IPS DF 19.7 (cell line): Measurements from ENCODE around the gene CTCFL.
"Not testable (repeated sequence)": the region's sequence is repeated elsewhere in the genome, so short reads cannot be mapped to it uniquely, and the experiment has no call there.

Experiments
- DNase-seq: peaks from one replicate; pipeline ENCODE4 v3.0.0-alpha.2; 2013; ENCODE audit warnings: low read depth, low spot score

The CTCFL gene

DNA sequence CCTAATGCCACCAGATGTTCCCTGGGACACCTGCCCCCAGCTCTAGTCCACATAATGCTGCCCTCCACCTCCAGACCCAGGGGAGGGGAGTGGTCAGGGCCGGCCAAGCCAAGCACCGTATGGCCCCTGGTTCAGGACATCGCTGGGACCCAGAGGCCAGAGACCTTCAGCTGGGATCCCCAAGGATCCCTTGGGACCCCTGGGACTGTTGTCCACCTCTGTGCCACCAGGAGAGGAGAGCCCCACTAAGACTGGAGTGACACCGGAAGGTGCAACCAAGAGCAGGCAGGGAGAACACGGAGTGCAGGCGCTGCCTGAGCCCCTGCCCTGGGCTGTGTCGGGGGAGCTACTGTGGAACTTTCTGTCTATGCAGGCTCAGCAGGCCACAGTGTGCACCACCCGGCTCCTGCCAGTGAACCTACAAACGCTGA, 43.6 kb downstream of the CTCFL start:
- DNase-seq = no peak

DNA sequence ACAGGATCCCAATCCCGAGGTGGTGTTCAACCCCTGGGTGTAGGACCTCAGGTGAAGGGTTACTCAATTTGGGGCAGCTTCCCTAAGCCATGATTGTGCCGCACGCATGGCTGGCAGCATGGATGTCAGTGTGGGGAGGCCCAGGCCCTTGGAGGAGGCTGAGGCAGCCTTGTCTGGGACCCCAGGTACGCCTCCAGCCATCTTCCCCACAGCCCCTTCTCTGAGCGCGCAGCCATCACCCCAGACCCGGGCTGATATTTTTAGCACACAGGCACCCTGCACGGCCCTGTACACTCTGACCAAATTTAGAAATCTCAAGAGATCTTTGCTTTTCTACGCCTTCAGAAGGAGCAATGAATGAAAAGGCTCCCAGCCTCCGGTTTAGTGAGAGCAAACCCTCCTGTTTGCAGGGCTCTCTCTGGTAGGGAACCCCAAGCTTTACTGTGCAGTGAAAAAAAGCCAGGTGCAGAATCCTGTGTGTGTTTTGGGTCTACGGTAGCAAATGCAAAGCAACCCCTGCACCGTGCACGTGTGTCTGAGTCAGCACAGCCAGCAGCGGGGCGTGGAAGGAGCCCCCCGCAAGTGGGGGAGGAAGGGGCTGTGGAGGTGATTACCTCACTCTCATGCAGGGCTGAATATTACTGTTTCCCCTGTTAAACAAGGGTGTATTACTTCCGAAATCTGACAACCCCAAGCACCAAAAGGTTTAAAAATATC, 44.3 kb downstream of the CTCFL start:
- DNase-seq = no peak

DNA sequence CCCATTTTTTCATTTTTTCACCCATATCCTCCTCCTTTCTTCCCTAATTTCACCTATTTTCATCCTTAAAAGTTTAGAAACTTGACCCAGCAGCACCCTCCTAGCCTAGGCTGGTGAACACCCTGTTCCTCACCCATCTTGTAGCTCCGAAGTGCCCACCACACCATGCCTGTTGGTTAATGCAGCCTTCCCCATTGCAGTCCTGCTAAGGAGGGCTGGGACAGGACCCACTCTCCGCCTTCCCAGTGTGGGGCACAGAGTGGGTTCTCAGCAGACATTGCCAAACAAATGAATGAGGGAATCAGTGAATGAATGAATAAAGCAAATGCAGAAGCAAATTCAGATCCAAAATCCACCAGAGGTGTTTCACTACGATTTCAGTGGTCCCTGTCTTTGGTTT, 45.7 kb downstream of the CTCFL start:
- DNase-seq = no peak

DNA sequence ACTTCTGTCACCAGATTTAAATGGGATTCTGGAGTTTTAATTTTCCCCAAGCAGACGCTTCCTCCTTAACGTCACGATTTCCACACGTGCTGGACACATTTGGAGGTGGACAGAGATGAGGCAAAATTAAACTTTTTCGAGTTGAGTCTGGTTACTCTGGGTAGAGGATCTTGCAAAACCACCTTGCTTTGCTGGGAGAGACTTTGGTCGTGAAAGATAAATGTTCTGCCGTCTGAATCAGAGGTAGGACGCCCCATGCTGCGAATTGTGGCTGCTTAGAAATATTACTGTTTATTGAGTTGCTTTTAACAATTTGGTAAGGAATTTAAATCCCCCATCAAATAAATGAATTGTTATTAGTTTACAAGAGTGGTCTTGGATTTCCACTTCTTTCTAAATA, 46.8 kb downstream of the CTCFL start:
- DNase-seq = no peak

DNA sequence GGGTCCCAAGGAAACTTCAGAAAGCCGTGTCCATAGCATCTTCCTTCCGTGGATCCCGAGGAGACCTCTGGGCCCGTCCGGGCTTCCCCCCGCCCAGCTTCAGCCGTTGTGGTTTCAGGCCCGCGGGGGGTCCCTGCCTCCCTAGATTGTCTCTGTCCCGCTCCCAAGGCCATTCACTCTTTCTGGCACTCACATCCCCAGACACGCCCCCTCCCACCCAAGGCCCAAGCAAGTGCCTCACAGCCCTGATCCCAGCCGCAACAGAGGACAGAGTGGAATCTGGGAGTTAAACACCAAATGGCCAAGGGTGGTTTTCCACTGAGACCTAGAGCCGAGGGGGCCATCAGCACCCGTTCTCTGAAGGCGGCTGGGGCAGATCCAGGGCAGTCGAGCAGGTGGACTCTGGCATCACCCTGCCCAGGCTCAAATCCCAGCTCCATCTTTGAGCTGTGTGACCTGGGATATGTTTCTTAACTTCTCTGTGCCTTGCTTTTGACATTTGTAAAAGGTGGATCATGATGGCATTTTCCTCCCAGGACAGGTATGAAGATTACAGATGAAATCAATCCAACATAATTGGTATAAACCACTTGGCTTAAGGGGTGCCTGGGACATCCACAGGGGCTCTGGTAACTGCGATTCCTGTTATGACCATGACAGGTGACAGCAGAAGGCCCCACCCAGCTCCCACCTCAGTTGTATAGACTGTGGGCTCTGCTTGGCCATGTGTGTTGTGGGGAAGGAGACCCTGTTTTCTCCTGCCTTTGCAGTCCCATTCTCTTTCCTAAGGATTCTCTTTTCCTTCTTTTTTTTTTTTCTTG, 48.1 kb downstream of the CTCFL start:
- no peak for DNase-seq

DNA sequence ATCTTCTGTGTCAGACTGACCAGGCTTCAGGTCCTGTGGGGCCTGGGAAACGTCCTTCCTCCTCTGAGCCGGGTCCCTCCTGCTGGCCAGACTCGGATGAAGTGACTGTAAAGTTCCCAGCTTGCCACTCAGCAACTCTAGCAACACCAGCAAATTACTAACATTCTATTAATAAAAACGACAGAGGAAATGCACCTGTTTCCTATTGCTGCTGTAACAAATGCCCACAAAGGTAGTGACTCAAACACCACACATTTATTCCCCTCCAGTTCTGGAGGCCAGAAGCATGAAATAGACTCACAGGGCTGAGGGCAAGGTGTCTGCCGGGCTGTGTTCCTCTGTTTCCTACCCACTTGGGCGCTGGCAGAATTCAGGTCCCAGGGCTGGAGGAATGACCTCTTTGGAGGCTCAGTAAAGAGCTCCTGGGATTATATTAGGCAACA, 48.8 kb downstream of the CTCFL start:
- no peak for DNase-seq

DNA sequence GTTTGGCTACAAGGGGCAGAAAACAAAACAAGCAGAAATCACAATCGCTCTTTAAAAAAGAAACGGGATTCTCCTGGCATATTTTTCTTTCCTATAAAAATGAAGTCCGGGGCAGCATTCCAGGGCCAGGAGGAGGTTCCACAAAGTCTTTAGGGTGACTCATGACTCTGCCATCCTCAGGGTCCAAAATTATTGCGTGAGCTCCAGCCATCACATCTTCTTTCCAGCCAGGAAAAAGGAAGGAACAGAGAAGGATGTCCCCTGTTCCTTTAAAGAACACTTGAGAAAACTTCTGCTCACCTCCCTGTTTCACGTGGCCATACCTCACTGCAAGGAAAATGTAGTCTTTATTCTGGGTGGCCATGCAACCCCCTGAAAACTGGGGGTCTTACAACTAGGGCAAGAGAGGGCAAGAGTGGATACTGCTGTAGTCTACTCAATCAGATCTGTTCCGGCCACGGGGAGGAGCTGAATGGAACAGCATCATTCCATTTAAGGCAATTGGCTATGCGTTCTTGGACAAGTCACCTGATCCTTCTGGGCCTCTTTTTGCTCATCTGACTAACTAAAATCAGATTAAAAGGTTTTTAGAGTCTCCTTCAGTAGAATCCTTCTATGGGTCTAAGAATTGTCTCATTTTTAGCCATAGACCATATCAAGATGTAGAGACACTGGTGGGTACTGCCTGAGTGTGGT, 49.4 kb downstream of the CTCFL start:
- DNase-seq = no peak

DNA sequence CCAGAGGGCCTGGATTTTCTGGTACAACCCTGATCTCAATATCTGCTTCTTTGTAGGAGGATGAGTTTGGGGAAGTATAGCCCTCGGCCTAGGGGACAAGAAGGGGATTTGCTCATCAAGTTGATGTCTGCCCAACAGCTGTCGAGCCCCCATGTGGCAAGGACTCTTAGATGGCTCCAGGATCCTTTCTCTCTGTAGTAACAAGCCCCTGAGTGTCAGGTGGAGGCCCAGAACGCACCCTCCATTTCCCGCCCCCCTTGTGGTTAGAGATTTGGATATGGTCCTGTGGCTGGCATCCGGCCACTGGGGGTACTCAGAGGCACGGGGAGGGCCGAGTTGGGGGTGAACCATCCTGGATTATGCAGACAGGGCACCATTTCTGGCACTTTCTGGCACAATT, 50.1 kb downstream of the CTCFL start:
- DNase-seq = no peak

DNA sequence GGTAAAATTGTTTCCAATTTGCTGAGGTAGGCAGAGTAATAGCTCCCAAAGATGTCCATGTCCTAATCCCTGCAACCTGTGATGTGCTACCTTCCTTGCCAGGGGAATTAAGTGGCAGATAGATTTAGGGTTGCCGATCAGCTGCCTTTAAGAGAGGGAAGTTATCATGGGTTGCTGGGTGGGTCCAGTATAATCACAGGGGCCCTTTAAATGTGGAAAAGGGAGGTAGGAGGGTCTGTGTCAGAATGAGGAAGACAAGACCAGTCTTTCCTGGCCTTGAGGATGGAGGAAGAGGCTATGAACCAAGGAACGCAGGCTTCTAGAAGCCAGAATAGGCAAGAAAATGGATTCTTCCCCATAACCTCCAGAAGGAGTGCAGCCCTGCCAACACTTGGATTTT, 50.7 kb downstream of the CTCFL start:
- DNase-seq = no peak

DNA sequence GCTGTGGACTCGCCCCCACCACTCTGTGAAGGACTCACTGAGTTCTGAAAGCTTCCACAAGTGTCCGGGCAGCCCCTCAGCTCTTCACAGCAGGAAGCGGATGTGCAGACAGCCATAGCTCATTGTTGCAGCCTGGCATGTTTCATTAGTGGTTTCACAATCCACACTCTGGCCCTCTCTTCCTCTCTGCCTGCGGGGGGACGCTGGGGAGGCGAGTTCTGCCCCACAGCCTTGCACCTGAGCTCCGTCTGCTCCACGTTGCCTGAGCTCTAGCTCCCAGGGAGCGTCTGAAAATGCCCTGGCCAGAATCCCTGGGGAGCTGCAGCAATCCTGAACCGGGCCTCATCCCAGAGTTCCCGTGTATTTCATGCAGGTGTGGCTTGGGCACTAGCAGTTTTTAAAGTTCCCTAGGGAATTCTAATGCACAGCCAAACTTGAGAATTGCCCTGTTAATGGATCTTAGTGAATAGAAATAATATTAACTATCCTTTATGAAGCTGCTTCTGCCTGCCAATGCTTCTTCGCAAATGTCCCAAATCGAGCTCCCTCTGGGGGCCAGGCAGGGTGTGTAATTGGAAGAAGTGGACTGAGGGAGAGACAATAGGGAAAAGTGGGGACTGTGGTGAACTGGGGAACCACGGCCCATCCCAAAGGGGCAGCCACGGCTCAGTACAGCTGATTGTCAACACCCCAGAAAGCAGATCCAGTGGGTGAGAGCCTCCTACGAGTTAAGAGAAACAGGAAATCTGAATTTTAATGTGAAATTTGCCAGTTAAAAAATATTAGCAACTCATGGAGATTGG, 51.5 kb downstream of the CTCFL start:
- no peak for DNase-seq

DNA sequence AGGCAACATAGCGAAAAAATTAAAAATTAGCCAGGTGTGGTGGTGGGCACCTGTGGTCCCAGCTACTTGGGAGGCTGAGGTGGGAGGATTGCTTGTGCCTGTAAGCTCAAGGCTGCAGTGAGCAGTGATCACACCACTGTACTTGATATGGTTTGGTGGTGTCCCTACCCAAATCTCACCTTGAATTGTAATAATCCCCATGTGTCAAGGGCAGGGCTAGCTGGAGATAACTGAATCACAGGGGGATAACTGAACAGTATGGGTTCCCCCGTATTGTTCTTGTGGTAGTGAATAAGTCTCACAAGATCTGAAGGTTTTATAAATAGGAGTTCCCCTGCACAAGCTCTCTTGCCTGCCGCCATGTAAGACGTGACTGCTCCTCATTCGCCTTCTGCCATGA, 52.5 kb downstream of the CTCFL start:
- not testable (repeated sequence) for DNase-seq

DNA sequence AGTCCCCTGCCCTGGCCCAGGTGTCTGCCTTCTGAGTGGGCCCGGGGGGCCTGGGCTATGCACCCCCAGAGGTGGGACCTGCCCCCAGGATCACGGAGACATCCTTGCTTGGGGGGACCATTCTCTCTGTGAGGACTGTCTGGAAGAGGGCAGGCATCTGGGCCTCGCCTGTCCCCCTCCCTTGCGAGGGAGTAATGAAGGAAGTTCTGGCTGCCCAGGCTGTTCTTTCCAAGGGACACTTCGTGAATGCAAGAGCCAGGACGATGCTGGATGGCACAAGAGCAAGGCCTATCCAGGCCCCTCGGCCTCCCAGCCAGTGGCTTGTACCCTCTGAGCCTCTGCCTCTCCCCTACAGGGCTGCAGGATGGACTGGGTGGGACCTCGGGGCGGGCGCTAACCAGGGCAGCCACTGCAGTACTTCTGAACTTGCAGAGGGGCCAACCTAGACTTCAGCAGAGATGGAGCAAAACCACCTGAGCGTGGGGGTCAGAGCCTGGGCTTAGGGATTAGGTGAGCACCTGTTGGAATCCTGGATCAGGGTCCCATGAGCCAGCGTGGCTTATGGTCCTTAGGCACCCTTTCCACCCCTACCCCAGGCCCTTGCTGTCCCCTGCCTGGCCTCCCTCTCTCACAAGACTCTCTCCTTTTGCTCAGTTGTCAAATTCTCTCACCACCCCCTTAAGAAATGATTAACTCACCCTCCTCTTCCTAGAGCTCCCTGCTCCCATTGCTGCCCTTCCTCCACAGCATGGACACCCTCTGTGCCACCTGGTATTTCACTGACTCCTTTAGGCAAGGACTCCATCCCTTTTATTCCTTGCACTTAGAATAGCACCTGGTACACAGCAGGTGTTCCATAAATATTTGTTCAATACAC, 53.2 kb downstream of the CTCFL start:
- DNase-seq = no peak

DNA sequence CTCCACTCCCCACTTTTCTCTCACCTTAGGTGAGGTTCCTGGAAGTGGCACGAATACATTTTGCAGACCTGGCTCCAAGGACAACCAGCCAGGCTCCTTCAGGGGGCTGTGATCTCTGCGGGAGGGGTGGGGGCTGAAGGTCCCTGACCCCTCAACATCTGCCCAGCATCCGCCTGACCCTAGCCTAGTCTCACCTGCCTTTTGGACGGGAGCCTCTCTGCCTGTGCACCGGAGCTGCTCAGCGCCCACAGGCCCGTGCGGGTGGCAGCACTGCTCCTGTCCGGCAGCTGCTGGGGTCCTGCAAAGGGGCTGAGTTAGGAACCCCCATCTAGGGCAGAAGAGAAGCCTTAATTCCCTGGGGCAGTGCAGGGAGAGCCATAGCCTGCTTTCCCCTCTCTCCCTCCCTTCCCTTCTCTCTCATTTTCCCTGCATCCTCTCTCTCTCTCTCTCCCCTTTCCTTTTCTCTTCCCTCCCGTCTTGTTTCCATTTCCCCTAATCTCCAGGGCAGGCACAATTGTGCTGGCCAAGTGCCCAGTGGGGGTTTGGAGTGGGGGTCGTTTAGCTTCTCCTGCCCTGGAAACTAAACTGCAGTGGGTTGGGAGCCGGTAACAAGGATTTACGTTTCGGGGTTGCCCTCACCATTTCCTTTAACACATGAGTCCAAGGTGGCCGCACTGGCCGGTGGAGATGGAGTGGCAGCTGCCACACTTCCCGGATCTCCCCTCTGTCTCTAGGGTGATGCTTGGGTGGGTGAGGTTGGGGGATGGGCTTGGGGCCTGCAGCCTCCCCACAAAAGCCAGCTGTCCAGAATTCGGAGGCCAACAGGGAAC, 54.1 kb downstream of the CTCFL start:
- no peak for DNase-seq

DNA sequence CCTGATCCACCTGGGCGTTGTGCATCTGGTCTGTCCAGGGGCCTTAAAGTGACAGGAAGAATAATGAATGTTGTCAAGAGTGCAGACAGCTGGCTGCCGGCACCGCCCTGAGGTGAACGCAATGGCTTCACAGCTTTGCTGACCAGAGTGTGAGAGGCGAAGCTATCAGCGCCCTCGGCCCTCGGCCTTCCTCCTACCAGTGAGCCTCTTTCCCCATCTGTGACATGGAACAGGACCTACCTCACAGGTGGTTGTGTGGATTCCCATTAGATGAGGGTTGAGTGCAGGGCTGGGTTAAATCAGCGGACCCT, 54.8 kb downstream of the CTCFL start:
- DNase-seq = no peak

DNA sequence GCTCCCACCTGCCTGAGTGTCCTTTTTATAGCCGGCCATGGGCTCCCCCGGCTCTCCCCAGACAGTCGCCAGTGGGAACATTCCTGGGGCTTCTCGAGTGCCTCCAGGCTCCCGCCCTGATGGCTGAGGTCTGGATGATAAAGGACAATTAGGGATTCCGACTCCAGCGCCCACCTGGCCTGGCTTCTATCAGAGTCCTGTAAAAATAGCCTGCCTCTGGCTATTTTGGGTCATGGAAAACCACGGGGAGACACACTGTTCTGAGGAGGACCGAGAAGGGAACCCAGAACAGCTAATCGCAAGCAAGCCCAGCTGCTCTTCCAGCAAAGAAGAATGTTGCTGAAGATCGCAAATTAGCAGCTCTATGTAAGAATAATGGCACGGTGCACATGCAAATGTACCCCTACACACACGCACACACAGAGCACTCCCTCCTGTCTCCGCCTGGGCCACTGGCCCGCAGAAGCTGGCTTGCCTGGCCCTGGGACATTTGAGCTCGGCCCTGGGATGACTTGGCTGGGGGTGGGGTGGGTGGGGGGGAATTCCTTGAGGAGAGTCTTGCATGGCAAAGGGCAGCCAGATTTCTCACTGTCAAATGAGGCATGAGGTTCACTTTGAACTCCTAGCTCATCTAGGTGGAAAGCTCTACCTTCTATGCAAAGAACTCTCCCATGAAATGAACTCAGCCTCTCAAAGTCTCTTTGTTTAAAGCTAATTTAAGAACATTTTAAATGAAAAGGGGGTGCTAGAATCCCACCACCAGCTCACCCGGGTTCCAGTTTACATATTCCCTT, 55.3 kb downstream of the CTCFL start:
- DNase-seq = no peak

DNA sequence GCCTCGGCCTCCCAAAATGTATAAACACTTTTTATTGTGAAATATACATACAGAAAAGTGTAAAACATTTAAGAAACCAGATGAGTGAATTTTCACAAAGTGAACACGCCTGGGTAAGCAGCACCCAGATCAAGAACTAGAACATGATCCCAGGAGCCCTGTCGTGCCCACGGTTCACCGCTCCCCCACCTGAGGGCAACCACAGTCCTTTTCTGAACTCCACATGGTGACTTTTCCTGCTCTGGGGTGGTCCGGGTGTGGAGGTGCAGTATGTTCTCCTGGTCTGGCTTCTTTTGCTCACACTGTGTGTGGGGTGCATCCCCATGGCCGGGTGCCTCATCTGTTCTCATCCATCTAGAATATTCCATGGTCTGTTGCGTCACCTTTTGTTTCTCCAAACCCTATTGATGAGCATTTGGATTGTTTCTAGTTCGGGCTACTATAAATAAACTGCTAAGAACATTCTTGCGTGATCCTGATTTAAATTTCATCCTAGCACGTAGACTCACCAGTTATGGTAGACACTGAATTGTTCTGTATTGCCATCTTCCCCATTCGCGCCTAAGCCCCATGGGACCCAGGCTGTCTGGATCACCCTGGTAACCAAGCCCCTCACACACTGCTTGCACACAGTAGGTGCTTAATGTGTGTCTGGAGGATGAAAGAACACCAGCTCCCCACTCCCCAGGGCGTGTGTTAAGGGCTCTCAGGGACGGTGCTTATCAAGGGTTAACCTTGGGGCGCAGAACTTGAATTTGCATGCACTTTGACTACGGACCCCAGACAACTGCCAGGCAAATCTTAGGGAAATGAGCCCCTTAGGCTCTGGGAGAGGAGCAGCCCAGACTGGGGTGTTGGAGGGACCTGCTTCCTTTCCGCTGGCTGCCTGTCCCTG, 56.2 kb downstream of the CTCFL start:
- no peak for DNase-seq

DNA sequence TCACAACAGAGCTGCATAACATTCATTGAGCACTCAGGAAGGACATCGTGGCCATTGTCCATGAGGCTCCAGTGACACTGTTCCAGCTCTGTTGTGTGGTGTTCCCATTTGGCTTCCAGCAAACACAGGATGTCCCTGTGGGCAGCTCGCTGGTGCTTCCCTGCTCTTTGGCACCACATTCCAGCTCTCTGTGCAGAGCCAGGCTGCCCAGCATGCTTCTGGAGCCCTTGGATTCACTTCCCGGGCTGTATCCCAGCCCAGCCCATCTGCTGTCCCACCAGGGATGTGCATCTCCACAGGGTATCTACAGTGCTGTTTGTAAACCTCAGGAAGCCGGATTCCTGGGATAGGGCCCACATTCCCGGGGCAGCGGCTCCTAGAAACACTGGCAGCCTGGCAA, 57.2 kb downstream of the CTCFL start:
- no peak for DNase-seq

DNA sequence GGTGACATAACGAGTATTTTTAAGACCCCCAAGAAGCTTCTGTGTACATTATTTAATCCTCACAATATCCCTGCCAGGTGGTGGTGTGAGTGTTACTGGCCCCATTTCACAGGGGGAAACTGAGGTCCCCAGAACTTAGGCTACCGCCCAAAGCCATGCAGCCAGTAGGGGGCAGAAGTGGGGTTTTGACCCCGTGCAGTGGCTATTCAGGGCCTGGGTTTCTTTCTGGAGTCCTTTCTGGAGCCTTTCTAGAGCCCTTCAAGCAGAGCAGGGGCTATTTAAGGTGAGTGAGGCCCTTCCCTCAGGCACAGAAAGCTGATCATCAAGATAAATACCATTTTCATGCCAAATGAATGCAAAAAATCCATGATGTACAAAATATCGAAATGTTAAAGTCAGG, 59.0 kb downstream of the CTCFL start:
- DNase-seq = no peak
